NCI-H1048 (cell line): ENCODE results near the gene SMIM44.
"Not testable (repeated sequence)": the region's sequence is repeated elsewhere in the genome, so short reads cannot be mapped to it uniquely, and the experiment has no call there.

Experiments
- DNase-seq: peaks from one replicate; lab custom pipeline; 2025; lab: John Stamatoyannopoulos, UW

Gene SMIM44

GRCh38 chr19:3517638-3518037, 34.4 kb upstream of the SMIM44 start:
- no peak for DNase-seq

GRCh38 chr19:3516675-3517207, 33.5 kb upstream of the SMIM44 start:
- DNase-seq: no peak

GRCh38 chr19:3515891-3516422, 32.7 kb upstream of the SMIM44 start:
- DNase-seq: no peak

DNA sequence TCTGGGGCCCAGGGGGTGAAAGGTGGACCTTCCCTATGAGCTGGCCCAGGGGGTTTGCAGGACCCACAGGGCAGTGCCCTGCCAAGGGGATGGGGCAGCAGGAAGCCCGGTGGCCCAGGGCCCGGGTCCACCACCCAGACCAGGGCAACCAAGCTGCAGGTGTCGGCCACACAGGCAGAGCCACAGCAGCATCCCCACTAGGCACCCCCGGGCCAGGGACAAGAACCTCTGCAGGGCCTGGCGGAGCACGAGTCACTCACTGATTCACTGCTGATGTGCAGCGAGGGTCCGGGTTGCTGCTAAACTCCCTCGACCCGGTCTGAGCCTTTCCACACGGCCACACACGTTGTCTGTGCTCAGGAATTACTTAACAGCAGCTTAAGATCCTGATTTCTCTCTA, 31.7 kb upstream of the SMIM44 start:
- DNase-seq: no peak

DNA sequence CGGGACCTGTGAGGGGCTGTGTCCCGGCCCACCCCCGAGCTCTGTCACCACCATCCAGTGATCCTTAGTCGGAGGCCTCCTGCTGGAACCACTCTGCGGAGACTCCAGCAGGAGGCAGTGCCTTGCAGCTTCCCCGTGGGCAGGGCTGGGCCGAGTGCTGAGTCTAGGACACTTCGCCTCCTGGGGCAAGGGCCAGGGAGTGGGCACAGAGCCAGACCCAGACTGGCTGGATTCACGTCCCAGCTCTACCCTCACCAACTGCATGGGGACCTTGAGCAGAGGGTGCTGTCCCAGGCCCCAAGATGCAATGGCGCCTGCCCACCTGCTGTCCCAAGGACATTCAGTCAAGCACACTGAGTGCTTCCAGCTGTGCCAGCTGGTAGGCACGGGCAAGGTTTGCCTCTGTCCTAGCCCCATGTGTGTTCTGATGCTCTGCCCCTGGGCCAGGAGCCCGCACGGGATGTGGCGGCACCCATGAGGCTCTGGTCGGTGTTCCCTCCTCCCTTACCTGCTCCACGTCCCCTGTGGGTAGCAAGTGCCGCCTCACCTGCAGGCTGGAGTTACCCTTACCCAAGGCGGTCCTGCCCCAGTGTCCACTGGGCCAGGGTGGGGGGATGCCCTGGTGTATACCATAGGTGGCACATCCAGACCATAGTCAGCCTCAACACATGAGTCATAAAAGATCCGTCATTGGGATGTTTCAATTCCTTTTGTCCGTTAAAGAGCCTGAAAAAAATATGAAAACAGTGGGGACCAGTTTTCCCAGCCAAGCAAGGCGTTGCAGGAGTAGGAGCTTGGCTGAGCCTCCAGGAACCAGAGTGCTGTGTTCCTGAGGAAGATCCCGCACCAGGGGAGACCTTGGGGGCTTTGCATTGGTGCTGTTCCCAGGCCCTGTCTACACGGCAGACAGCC, 30.2 kb upstream of the SMIM44 start:
- no peak for DNase-seq

DNA sequence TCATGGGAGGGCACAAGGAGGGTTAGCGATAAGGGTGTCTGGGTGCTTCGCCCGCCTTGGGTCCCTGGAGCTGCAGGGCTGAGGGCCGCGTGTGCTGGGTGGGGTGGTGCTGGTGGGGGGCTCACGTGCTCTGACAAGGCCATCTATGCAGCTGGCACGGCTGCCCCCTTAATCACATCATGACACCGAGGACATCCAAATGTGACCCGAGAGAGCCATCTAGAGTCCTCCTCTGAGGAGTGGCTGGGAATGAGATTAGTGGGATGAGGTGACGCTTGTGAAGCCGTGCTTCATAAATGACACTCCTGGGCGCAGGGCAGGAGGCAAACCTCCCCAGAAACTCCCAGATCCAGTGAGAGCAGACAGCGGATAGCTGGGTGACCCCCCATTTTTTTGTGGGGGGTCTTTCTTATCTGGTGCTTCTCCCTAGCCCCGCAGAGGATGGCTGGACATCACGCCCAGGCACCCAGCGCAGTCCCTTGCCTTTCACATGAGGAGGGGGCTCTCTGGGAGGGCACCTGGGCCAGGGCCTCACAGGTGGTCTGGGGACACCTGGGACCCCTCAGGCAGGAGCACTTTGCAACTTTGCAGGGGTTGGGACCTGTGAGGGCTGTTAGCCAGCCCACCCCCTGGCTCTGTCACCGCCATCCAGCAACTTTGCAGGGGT, 29.5 kb upstream of the SMIM44 start:
- DNase-seq: no peak

- DNase-seq: no peak
These were observed 28.4 kb upstream of the SMIM44 start for GRCh38 chr19:3511506-3512251.

- DNase-seq: no peak
These were observed 27.5 kb upstream of the SMIM44 start for GRCh38 chr19:3510727-3511126.

GRCh38 chr19:3509566-3509989, 26.3 kb upstream of the SMIM44 start:
- DNase-seq: no peak

DNA sequence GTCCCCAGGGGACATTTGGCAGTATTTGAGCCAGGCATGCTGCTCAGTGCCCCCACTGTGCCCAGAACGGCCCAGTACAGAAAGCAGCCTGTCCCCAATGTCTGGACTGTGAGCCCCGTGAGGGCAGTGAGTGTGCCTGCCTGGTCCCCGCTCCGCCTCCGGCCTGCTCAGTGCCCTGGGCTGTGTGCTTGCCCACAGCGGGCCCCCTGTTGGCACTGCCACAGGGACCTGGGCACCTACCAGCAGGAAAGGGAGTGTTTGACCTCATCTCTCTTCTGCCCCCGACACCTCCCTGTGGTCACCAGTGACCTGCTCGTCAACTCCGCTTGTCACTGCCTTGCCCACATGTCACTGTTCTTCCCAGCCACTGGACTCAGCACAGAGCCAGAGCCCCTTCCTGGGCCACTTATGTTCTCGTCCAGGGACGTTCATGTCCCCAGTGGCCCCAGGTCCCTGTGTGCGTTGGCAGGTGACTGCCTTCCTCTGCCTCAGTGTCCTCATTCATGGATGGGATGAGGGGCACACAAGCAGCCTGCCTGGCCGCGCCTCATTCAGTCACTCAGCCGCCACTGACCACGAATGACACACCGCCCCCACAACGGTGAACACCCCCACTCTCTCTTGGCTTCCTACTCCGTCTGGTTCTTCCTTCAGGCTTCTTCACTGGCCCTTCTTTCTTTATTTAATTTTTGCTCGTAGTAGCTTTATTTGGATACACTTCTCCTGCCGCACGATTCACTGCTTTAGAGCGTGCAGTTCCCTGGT, 25.7 kb upstream of the SMIM44 start:
- DNase-seq: no peak

DNA sequence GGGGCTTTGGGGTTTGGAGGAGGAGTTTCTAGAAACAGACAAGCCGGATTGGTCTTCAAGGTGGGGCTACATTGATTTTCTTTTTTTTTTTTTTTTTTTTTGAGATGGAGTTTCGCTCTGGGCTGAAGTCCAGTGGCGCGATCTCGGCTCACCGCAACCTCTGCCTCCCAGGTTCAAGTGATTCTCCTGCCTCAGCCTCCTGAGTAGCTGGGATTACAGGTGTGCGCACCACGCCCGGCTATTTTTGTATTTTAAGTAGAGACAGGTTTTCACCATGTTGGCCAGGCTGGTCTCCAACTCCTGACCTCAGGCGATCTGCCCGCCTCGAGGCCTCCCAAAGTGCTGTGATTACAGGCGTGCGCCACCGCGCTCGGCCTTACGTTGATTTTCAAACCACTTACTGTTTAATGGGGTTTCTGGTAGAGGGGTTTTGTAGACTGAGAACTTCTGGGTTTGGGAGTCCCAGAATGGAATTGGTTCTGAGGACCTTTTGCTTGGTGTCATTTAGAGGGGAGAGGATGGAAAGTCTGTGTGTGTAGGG, 24.9 kb upstream of the SMIM44 start:
- not testable (repeated sequence) for DNase-seq

DNA sequence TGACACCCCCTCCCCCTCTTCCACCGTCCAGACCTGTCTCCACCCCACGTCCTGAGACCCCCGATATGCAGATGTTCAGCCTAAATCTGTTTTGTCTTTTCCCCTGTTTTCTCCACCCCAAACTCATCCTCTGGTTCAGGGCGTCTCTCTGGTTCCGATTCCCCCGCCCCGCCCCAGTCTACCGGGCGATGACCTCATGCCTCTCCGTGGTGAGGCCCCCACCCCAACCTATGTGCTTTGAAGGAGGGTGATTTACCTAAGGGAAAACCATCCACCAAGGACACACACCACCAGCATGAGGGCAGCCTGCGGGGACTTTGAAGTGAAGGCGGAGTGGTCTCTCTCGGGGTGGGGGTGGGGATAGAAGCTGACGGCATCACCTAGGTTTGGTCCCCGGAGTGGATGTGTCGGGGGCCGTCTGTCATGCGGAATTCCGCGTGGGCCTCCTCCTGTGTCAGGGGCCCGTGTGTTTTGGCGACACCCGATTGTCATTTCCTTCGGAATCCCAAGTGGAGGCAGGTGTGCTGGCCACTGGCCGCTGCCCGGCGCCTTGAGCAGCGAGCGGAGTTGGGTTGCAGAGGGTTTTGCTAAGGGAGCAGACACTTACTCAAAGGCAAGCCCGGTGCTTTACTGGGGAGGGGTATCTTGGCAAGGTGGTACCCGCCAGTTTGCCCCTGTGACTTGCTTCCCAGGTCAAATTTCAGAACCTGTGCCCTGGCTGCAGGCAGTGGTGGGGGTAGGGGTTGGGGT, 24.3 kb upstream of the SMIM44 start:
- DNase-seq: no peak

GRCh38 chr19:3506384-3507340, 23.4 kb upstream of the SMIM44 start:
- DNase-seq: no peak

DNA sequence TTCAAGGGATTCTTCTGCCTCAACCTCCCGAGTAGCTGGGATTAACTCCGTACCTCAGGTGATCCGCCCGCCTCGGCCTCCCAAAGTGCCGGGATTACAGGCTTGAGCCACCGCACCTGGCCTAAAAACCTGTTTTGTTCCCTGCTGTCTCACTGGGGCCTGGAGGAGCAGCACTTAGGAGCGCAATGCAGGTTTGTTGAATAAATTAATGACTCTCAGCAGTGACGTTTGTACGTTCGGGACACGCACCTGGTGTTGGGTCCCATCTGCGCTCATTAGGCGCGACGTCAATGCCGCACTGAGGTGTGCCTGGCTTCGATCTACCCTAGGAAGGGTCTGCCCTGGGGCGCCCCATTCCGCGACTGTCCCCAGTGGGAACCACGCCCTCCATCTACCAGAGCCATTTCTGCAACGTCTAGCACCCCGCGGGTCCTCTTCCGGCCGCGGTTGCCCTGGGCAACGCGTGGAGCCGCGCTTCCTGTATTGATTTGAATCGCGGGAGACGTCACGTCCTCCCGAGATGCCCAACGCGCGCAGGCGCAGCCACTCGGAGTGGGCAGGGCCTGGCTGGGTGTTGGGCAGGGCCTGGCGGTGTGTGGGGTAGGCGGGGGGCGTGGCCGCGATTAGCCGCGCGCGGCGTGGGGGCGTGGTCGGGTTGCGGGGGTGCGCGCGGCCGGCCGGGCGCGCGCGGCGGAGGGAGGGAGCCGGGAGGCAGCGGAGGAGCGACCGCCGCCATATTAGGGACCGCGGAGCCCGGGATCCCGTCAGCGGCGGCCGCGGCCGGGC, 22.6 kb upstream of the SMIM44 start, which contains the start of gene FZR1:
Gene FZR1, plus strand, starts transcription at position 714 of the 786 bp plus-strand sequence. CDS start 16,679 bp downstream, outside the sequence.
- peak; percentile 97 for DNase-seq

GRCh38 chr19:3504735-3505134, 21.5 kb upstream of the SMIM44 start:
- DNase-seq: no peak

- no peak for DNase-seq
These were observed 19.9 kb upstream of the SMIM44 start for GRCh38 chr19:3503036-3503572.

GRCh38 chr19:3501780-3502179, 18.5 kb upstream of the SMIM44 start:
- no peak for DNase-seq
